PC-9 (cell line): ENCODE measurements around the gene CALCOCO2.

Source experiments
- CTCF ChIP-seq: fragments of 200-600 bp; sonication (generic); conservative IDR thresholded peaks from 2 replicates; pipeline ENCODE4 v1.6.1; 2017; ENCODE audit warnings: mixed run types, antibody characterized with exemption, mild to moderate bottlenecking, moderate library complexity
- EZH2 ChIP-seq: fragments of 200-600 bp; sonication (generic); IDR thresholded peaks from 2 replicates; pipeline ENCODE4 v1.8.0; 2017; ENCODE audit warnings: antibody characterized with exemption, low read depth

GRCh38 chr17:48816774-48817590 lies 13.9 kb upstream of the CALCOCO2 start, which contains the start of gene TTLL6:
- TF ChIP-seq CTCF = no peak
- no peak for TF ChIP-seq EZH2
